ENCODE results near the gene S100A10.

S100A10 gene

GRCh38 chr1:152013664-152014237, 20.1 kb upstream of the S100A10 start:
- DNase-seq (ENCODE audit: low spot score): peak; percentile 35

- no peak for DNase-seq (ENCODE audit: low spot score)
Observed at GRCh38 chr1:152009691-152010090, 16.0 kb upstream of the S100A10 start.

GRCh38 chr1:152007047-152007446, 13.4 kb upstream of the S100A10 start:
- DNase-seq (ENCODE audit: low spot score): no peak

- no peak for DNase-seq (ENCODE audit: low spot score)
Observed at GRCh38 chr1:152005360-152005912, 11.8 kb upstream of the S100A10 start.

- no peak for DNase-seq (ENCODE audit: low spot score)
Observed at GRCh38 chr1:152003846-152004442, 10.3 kb upstream of the S100A10 start.

DNA sequence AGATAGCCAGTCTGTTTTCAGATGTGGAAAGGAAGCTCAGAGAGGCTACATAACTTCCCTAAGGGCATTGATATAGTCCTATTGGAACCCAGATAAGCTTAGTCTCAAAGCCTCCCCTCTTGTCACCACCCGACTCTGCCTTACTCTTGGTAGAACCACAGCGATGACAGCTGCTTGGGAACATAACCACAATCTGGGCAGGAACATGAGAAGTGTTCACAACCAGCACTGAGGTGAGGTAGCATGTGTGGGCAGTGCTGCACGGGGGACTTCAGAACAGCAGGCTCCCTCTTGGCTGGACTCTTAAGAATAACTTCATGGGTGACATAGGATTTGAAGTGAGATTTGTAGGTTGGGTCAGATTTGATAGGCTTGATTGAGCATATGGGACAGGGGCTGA, 9.3 kb upstream of the S100A10 start:
- DNase-seq (ENCODE audit: low spot score): no peak

DNA sequence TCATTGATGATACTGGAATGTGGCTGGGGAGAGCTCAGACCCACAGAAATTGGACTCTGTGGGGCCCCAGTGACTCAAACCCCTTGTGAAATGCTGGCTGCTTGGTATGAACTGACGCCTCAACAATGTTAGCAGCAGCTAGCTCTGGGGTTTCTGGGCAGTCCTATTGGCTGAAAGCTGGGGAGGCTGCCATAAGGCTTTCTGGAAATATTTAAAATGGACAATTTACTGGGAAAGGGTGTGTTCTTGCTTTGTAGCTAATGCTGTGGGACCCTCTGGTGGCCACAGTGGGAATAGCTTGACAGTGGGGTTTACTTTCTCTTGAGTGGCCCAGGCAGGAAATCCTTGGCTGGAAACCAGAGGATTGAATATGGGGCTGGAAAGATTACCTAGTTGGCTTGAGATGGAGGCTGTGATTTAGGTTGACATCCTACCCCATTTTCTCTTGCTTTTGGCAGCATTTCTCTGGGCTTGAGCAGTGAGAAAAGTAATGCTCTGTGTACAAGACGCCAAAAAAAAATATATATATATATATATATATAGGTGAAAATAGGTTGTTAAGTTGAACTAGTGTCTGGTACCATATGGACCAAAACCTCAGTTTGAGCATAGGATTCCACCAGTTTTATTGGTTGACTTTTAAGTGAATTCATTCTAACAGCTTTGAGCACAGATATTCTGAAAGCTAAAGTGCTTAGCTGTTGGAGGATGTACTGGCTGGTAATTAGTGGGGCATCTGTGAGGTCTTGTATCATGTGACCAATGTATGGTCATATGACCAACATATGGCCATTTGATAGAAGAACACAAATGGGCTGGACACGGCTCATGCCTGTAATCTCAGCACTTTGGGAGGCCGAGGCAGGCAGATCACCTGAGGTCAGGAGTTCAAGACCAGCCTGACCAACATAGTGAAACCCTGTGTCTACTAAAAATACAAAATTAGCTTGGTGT, 8.2 kb upstream of the S100A10 start:
- DNase-seq (ENCODE audit: low spot score): peak; percentile 69

GRCh38 chr1:152000964-152001630, 7.4 kb upstream of the S100A10 start:
- DNase-seq (ENCODE audit: low spot score): no peak

- DNase-seq (ENCODE audit: low spot score): no peak
Observed at GRCh38 chr1:151998611-151999362, 5.1 kb upstream of the S100A10 start.

GRCh38 chr1:151997284-151997570, 3.6 kb upstream of the S100A10 start:
- DNase-seq (ENCODE audit: low spot score): no peak

DNA sequence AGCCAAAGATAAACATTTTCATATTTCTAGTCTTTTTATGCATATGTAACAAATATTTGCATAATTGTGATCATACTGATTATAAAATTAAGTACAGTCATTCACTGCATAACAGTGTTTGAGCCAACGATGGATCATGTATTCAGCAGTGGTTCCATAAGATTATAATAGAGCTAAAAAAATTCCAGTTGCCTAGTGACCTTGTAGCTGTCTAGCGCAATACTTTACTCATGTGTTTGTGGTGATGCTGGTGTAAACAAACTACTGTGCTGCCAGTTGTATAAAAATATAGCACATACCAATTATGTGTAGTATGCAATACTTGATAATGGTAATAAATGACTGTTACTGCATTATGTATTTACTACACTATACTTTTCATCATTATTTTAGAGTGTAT, 2.1 kb upstream of the S100A10 start:
- no peak for DNase-seq (ENCODE audit: low spot score)

- DNase-seq (ENCODE audit: low spot score): no peak
Observed at GRCh38 chr1:151994956-151995355, 1.3 kb upstream of the S100A10 start.

GRCh38 chr1:151993084-151993733, 450 bp downstream of the S100A10 start:
- DNase-seq (ENCODE audit: low spot score): no peak

DNA sequence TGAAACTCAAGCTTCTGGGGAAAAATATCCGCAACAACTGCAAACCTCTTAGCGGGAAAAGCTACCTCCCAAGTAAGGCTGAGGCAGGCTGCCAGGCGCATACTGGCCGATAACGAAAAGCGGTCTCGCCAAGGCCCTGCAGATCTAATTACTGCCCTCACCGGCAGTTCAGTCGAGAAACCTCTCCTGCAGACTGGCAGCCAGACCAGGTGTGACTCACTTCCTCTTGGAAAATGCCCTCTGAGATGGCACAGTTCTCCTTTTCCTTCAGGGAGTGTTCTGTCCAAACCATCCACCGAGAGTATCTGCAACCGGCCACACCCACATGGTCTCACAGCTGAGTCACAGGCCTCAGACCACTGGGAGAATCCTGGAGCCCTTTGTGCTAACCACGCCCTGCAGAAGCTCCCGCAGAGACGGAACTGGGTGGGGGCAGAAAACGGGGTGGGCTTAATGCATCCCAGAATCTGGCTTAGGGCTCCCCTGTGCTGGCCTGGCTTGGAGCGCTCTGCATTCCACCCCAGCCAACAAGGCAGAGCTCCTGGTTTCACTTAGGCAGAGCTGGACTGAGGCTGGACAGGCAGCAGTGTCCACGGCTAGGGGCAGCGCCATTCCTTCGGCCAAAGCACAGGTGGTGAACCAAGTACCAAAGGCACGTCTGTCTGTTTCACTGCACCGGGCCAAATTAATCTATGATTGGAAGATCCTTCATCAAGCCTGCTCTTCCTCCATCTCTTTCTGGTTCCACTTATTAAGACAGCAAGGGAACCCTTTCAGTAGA, 1.2 kb downstream of the S100A10 start:
- DNase-seq (ENCODE audit: low spot score): no peak

DNA sequence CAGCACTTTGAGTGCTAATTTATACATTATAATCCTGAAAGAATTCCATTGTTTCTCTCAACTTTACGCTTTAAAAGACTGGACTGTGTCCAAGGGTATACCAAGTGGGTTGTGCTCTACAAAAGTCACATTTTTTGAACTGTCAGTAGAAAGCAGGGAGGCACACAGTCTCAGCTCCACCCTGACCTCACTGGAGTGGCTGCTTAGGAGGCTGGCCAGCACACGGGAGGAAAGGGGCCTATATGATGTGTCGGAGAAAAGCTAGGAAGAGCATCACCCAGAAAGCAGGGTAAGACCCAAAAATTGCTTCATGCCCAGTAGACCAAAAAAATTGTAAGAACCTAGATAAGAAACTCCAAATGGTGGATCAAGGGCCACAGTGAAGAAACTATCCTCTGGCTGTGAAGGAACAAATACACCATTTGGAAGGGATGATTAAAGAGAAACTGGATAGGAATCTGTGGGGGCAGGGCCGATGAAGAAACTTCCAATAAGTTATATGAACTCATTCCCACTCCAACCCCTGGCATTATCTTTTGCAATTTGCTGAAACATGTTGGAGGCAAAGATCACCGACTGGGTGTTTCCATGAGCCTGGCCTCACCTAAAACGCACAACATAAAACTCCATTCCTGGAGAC, 1.9 kb downstream of the S100A10 start:
- DNase-seq (ENCODE audit: low spot score): no peak

DNA sequence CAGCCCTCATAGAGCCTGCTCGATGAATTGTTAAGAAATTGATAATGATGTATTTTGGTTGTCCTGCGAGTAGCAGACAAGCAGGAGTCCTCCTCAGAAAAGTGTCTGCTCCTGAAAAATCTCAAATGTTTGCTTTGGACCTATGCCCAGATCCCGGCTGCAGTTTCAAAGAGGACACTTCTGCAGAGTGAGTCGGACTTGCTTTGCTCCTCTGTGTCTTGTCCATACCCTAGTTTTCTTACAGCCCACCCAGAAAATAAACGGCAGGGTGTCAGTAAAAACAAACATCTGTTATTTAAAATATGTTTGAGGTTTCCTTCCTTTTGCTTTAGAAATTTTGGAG, 2.8 kb downstream of the S100A10 start:
- no peak for DNase-seq (ENCODE audit: low spot score)

GRCh38 chr1:151990058-151990855, 3.4 kb downstream of the S100A10 start:
- DNase-seq (ENCODE audit: low spot score): no peak

GRCh38 chr1:151989211-151989862, 4.3 kb downstream of the S100A10 start:
- no peak for DNase-seq (ENCODE audit: low spot score)
